HG03066 (cell line): Measurements from ENCODE around the gene LOXL3.

Experiments
- ATAC-seq: cut with Tn5 transposase; IDR thresholded peaks from one replicate; pipeline ENCODE4 v1.9.1; 2021; ENCODE audit warnings: low read depth; ENCODE audit not compliant: unreplicated experiment

Gene LOXL3

GRCh38 chr2:74553892-74554819 lies at the start of gene LOXL3, which contains the start of gene DOK1:
Gene LOXL3 (minus strand): TSS chr2:74553942. CDS start chr2:74552634, 1,308 bp downstream.
Gene DOK1 (plus strand): TSS chr2:74554720. CDS start chr2:74554755, 35 bp downstream.
- peak; percentile 63 for ATAC-seq

GRCh38 chr2:74602586-74603281 lies 49.0 kb upstream of the LOXL3 start:
- no peak for ATAC-seq

- no peak for ATAC-seq
These were observed 45.9 kb upstream of the LOXL3 start for GRCh38 chr2:74599676-74600075.

- no peak for ATAC-seq
These were observed 43.7 kb upstream of the LOXL3 start for GRCh38 chr2:74597410-74597809.

GRCh38 chr2:74596584-74596983 lies 42.8 kb upstream of the LOXL3 start:
- no peak for ATAC-seq

- ATAC-seq: no peak
These were observed 40.4 kb upstream of the LOXL3 start for GRCh38 chr2:74593826-74594772.

- ATAC-seq: no peak
These were observed 34.9 kb upstream of the LOXL3 start for GRCh38 chr2:74588664-74589063.

GRCh38 chr2:74587664-74588277 lies 34.0 kb upstream of the LOXL3 start:
- ATAC-seq: no peak

GRCh38 chr2:74585406-74586185 lies 31.9 kb upstream of the LOXL3 start:
- ATAC-seq: no peak

- ATAC-seq: peak; percentile 64
These were observed 30.4 kb upstream of the LOXL3 start for GRCh38 chr2:74584088-74584645.

GRCh38 chr2:74583504-74583903 lies 29.8 kb upstream of the LOXL3 start:
- no peak for ATAC-seq

- no peak for ATAC-seq
These were observed 28.4 kb upstream of the LOXL3 start for GRCh38 chr2:74582184-74582583.

- no peak for ATAC-seq
These were observed 27.7 kb upstream of the LOXL3 start for GRCh38 chr2:74581463-74581862.

GRCh38 chr2:74578408-74578807 lies 24.7 kb upstream of the LOXL3 start:
- peak; percentile 42 for ATAC-seq

GRCh38 chr2:74577448-74577847 lies 23.7 kb upstream of the LOXL3 start:
- no peak for ATAC-seq

- no peak for ATAC-seq
These were observed 23.1 kb upstream of the LOXL3 start for GRCh38 chr2:74576863-74577229.

- no peak for ATAC-seq
These were observed 22.6 kb upstream of the LOXL3 start for GRCh38 chr2:74576211-74576862.

- ATAC-seq: no peak
These were observed 21.6 kb upstream of the LOXL3 start for GRCh38 chr2:74575320-74575719.
